HepG2 (cell line): ENCODE results near the gene COMP. TPM values are rescaled to one million over a fixed set of nuclear protein-coding genes. Genes with fewer than 3 reads are reported as not detected.

ENCODE experiments used
- AGO2 ChIP-seq: fragments of 200-400 bp; formaldehyde crosslinking; optimal IDR thresholded peaks from 2 replicates; pipeline ENCODE3; 2017; ENCODE audit warnings: mild to moderate bottlenecking, low read depth, low read length, moderate library complexity
- BRD4 ChIP-seq: sonication (generic); formaldehyde crosslinking; IDR thresholded peaks from 2 replicates; pipeline ENCODE4 v1.4.0; 2020; ENCODE audit warnings: missing genetic modification reagents
- CREBL2 ChIP-seq: sonication (generic); formaldehyde crosslinking; IDR thresholded peaks from 2 replicates; pipeline ENCODE4 v1.8.1; 2023; ENCODE audit warnings: missing genetic modification reagents, mild to moderate bottlenecking, borderline replicate concordance
- CSRNP1 ChIP-seq: sonication (generic); formaldehyde crosslinking; IDR thresholded peaks from 2 replicates; pipeline ENCODE4 v1.8.1; 2023; ENCODE audit warnings: mild to moderate bottlenecking, missing genetic modification reagents
- ELF1 ChIP-seq: sonication (generic); formaldehyde crosslinking; IDR thresholded peaks from 2 replicates; pipeline ENCODE4 v1.4.0; 2020; ENCODE audit warnings: missing genetic modification reagents
- ERF ChIP-seq: IDR thresholded peaks from 2 replicates; pipeline ENCODE4 v1.6.1; 2018; ENCODE audit warnings: missing biosample characterization, missing genetic modification reagents
- FIP1L1 ChIP-seq: fragments of 200-400 bp; formaldehyde crosslinking; IDR thresholded peaks from 2 replicates; pipeline ENCODE4 v1.6.1; 2018; ENCODE audit warnings: low read depth, mild to moderate bottlenecking, low read length, moderate library complexity, borderline replicate concordance; ENCODE audit not compliant: insufficient read depth
- HMG20B ChIP-seq: conservative IDR thresholded peaks from 2 replicates; pipeline ENCODE4 v1.6.1; 2016; ENCODE audit warnings: missing genetic modification reagents, missing compliant biosample characterization
- NFYC ChIP-seq: IDR thresholded peaks from 2 replicates; pipeline ENCODE4 v1.6.1; 2016; ENCODE audit warnings: missing genetic modification reagents, missing compliant biosample characterization
- NR1H2 ChIP-seq: sonication (generic); formaldehyde crosslinking; IDR thresholded peaks from 2 replicates; pipeline ENCODE4 v1.8.1; 2022; ENCODE audit warnings: low read depth, missing genetic modification reagents, borderline replicate concordance
- RARG ChIP-seq: sonication (generic); formaldehyde crosslinking; IDR thresholded peaks from 2 replicates; pipeline ENCODE4 v1.4.0; 2020; ENCODE audit warnings: low read depth, mild to moderate bottlenecking, missing genetic modification reagents
- TMF1 ChIP-seq: sonication (generic); formaldehyde crosslinking; IDR thresholded peaks from 2 replicates; pipeline ENCODE4 v1.8.1; 2022; ENCODE audit warnings: low read depth, missing genetic modification reagents
- ZFP82 ChIP-seq: sonication (generic); formaldehyde crosslinking; IDR thresholded peaks from 2 replicates; pipeline ENCODE4 v1.5.1; 2020; ENCODE audit warnings: mild to moderate bottlenecking, missing genetic modification reagents, borderline replicate concordance
- ZNF160 ChIP-seq: sonication (generic); formaldehyde crosslinking; IDR thresholded peaks from 2 replicates; pipeline ENCODE4 v1.8.0; 2022; ENCODE audit warnings: mild to moderate bottlenecking, inconsistent platforms, missing genetic modification reagents
- ZNF577 ChIP-seq: sonication (generic); formaldehyde crosslinking; IDR thresholded peaks from 2 replicates; pipeline ENCODE4 v1.4.0; 2020; ENCODE audit warnings: mild to moderate bottlenecking, low read depth, missing genetic modification reagents, borderline replicate concordance
- ZNF781 ChIP-seq: sonication (generic); formaldehyde crosslinking; IDR thresholded peaks from 2 replicates; pipeline ENCODE4 v1.5.1; 2020; ENCODE audit warnings: borderline replicate concordance, mild to moderate bottlenecking, missing genetic modification reagents; ENCODE audit errors: not compliant biosample characterization
- ZNF850 ChIP-seq: sonication (generic); formaldehyde crosslinking; conservative IDR thresholded peaks from 2 replicates; pipeline ENCODE4 v1.9.0; 2021; ENCODE audit warnings: mild to moderate bottlenecking, missing genetic modification reagents
- polyA plus RNA-seq, 8 experiments: library from polyadenylated mRNA; depleted of rRNA in 3 of 8; stranded (reverse) in 7 of 8; unstranded in 1 of 8; fragments of >200 nt; fragmentation: Illumina TruSeq in 4 of 8; extraction: Trizol in 4 of 8; gene quantifications; 2 replicates each; pipeline versions ENCODE4 v1.2.1 to v1.2.3, GENCODE V29; 2011 to 2016; ENCODE audit warnings: low read depth in 4 of 8, missing spikeins in 1 of 8, mixed read lengths in 1 of 8; ENCODE audit not compliant: insufficient read depth in 1 of 8
- total RNA-seq, 5 experiments: library from RNA; depleted of rRNA; stranded (reverse); fragments of >200 nt; fragmentation: Illumina TruSeq; extraction: Trizol; gene quantifications; 2 replicates each; pipeline ENCODE4 v1.2.3, GENCODE V29; 2016; ENCODE audit warnings: low read depth in 1 of 5
- TF ChIP-seq, protein P1 (sequence below): sonication (generic); formaldehyde crosslinking; IDR thresholded peaks from 2 replicates; pipeline ENCODE4 v1.5.0; 2020; ENCODE audit warnings: missing genetic modification reagents
- TF ChIP-seq, protein P2 (sequence below): sonication (generic); formaldehyde crosslinking; IDR thresholded peaks from 2 replicates; pipeline ENCODE4 v1.5.0; 2020; ENCODE audit warnings: mild to moderate bottlenecking, missing genetic modification reagents
- TF ChIP-seq, protein P3 (sequence below): sonication (generic); IDR thresholded peaks from 2 replicates; pipeline ENCODE4 v1.6.1; 2016; ENCODE audit warnings: low read depth, borderline replicate concordance

The COMP gene
- total and polyA plus RNA-seq, 2 of the 13 experiments (the other 11 are each of a cell fraction or from before 2014, with no cell fraction given): 0.04 to 0.13 TPM

DNA sequence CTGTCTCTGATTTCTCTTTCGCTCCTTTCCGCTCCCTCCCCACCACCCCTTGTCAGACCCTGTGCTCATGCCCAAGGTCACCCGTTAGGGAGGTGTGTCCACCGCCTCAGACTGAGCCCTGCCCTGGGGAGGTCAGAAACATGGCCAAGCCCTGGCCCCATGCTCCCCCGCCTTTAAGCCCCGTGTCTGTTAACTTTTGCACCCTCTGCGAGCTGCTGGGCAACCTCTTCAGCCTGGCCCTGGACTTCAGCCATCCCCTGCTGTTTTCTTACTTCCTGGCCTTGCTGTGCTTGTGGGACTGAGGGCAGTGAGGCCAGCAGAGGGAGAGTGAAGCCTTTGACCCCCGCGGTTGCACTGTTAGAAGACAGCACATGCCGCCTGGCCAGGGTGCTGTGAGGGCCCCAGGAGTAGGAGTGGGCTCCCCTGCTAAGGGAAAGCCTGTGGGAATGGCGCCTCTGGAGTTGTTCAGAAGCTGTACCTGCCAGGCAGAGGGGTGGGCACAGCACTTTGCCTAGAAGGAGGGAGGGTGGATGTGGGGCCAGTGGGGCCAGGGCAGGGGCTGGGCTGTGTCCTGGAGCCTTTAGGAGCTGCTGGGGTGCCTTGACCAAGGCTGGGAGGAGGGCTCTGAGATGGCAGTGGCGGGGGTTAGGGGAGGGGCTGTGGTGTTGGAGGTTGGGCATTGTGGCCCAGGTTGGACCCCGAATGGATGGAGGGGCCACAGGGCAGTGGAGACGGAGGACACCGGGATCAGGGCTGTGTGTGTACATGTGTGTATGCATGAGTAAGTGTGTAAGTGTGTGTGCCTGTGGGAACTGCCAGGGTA, 48.6 kb upstream of the COMP start (continued):
- TF ChIP-seq, protein P1, sequence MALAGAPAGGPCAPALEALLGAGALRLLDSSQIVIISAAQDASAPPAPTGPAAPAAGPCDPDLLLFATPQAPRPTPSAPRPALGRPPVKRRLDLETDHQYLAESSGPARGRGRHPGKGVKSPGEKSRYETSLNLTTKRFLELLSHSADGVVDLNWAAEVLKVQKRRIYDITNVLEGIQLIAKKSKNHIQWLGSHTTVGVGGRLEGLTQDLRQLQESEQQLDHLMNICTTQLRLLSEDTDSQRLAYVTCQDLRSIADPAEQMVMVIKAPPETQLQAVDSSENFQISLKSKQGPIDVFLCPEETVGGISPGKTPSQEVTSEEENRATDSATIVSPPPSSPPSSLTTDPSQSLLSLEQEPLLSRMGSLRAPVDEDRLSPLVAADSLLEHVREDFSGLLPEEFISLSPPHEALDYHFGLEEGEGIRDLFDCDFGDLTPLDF: no peak
- TF ChIP-seq ERF (CRISPR knock-in tag) (peak; percentile 92), TMF1 (CRISPR knock-in tag) (no peak), NFYC (CRISPR knock-in tag) (no peak), AGO2 (peak; percentile 26), ZNF160 (CRISPR knock-in tag) (no peak), ELF1 (peak; percentile 84), RARG (no peak), CREBL2 (CRISPR knock-in tag) (no peak), ZNF850 (peak; percentile 66; the same call in 1 of the 2 replicates), CSRNP1 (CRISPR knock-in tag) (no peak), HMG20B (CRISPR knock-in tag) (0 out of 2 replicates have a peak, but pooled peaks have one; percentile 39), ZFP82 (peak; percentile 55; the same call in 1 of the 2 replicates), FIP1L1 (no peak), ZNF577 (CRISPR knock-in tag) (no peak), ZNF781 (CRISPR knock-in tag) (peak; percentile 70), BRD4 (CRISPR knock-in tag) (no peak; the same call in 1 of the 2 replicates), NR1H2 (CRISPR knock-in tag) (peak; percentile 80; the same call in 1 of the 2 replicates)
- TF ChIP-seq, protein P2, sequence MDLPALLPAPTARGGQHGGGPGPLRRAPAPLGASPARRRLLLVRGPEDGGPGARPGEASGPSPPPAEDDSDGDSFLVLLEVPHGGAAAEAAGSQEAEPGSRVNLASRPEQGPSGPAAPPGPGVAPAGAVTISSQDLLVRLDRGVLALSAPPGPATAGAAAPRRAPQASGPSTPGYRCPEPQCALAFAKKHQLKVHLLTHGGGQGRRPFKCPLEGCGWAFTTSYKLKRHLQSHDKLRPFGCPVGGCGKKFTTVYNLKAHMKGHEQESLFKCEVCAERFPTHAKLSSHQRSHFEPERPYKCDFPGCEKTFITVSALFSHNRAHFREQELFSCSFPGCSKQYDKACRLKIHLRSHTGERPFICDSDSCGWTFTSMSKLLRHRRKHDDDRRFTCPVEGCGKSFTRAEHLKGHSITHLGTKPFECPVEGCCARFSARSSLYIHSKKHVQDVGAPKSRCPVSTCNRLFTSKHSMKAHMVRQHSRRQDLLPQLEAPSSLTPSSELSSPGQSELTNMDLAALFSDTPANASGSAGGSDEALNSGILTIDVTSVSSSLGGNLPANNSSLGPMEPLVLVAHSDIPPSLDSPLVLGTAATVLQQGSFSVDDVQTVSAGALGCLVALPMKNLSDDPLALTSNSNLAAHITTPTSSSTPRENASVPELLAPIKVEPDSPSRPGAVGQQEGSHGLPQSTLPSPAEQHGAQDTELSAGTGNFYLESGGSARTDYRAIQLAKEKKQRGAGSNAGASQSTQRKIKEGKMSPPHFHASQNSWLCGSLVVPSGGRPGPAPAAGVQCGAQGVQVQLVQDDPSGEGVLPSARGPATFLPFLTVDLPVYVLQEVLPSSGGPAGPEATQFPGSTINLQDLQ (CRISPR knock-in tag): no peak
- TF ChIP-seq, protein P3, sequence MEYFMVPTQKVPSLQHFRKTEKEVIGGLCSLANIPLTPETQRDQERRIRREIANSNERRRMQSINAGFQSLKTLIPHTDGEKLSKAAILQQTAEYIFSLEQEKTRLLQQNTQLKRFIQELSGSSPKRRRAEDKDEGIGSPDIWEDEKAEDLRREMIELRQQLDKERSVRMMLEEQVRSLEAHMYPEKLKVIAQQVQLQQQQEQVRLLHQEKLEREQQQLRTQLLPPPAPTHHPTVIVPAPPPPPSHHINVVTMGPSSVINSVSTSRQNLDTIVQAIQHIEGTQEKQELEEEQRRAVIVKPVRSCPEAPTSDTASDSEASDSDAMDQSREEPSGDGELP: peak; percentile 61; the same call in 1 of the 2 replicates
